ENCODE measurements around the gene PLCB3.

PLCB3 gene

DNA sequence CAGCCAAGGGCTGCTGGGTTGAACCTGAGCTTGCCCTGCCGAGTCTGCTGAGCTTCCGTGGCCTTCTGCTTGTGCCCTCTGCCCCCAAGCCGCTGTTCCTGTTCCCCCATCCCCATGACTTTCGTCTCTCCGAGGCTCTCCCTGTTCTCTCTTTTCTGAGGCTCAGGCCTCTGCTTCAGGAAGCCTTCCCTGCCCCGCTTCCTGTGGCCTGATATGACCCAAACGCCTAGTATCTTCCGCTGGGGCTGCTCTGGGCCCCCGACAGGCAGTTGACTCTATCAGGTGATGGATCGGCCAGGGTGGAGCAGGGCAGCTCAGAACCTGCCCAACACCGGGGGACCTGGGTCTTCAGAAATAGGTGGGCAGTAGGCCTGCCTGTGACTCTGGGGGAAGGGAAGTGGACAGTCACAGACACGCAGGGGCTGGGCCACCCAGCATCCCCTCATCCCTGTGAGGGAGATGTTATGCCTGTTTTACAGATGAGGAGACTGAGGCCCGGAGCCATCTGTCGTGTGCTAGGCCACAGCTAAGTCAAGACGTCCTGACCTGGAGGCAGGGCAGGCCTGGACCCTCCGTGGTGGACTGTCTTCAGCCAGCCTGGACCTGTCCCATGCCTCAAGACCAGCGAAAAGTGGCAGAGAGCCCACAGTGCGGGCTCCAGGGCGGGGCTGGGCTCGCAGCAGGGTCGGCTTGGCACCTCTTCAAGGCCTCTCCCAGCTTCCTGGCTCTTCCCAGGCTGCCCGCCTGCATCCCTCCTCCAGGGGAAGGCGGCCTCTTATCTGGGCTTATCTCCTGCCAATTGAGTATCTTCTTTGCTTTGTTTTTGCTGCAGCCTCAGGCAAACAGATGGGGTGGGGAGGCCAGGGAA lies 16.9 kb downstream of the PLCB3 start:
- peak; percentile 76 for DNase-seq

GRCh38 chr11:64268893-64269539 lies 17.7 kb downstream of the PLCB3 start:
- peak; percentile 76 for DNase-seq

DNA sequence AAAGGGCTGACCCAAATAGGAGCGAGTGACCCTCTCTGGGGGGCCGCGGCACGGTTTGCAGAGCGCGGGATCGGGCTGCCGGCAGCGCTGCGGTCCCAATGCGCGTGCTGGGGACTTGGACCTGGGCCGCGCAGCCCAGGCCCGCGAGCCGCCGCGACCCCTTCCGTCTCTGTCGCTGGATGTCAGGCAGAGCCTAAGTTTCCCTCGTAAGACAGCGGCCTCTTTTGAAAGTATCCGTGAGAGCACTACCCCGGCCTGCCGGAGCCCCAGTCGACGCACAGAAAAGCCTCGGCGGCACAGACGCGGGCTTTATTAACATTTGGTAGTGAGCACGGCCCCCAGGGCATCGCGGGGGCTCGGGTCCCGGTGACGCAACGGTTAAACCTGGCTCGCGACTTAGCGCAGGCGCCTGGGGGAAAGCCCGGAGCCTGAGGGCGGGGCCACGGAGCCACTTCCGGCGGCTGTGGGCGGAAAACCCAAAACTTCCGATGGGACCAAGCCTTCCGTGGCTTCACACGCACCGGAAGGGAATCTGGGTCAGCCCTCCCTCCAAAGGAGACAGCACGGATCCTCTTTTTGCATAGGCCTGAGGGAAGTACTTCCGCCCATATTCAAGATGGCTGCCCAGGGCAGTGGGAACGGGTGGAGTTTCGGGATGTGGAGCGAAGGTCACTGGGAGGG lies 18.4 kb downstream of the PLCB3 start:
- DNase-seq: peak; percentile 100

DNA sequence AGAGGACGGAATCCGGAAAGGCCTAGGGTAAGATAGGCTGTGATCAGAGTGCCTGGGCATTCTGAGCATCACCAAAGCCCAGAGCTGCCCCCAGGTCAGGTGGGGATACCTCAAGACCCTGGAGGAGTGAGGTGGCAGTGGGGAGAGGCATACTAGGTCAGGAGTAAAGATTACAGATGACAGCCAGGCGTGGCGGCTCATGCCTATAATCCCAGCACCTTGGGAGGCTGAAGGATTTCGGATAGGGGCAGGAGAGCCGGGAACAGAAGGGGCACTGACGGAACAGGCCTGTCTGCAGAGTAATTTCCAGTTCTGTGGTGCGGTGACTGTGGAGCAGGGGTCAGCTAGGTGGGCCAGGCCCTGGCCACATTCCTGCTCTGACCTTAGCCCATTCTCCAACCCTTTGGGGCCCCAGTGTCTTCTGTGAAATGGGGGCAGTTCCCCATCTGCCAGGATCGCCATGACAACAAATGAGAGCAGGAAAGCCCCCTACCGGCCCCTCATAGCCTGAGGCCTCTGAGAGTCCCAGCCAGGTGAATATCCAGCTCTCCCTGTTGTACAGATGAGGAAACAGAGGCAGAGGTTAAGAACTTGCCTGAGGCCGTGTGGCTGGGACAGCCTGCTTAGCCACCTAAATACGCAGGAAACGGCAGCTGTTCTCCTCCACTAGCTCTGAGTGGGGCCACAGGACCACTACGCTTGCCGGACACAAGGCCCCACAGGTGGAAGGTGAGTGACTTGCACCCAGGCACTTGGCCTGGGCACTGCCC lies 23.9 kb downstream of the PLCB3 start:
- no peak for DNase-seq

DNA sequence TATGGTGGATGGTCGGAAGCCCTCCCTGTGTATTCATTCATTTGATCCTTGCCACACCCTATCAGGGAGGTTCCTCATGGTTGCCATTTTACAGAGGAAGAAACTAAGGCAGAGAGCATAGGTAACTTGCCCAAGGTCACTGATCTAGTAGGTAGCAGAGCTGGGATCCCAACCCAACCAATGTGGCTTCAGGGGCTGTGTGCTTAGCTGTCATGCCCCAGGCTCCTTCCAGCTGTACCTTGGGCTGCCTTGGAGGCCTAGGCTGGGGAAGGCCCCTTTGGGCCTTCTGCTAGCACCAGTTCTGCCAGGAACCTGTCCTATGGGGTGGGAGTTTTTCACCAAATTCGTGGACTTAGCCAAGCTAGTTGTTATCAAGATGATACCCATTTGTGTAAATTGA lies 24.5 kb downstream of the PLCB3 start:
- DNase-seq: no peak

GRCh38 chr11:64276653-64277431 lies 25.5 kb downstream of the PLCB3 start:
- peak; percentile 48 for DNase-seq

GRCh38 chr11:64278576-64279190 lies 27.4 kb downstream of the PLCB3 start:
- no peak for DNase-seq

DNA sequence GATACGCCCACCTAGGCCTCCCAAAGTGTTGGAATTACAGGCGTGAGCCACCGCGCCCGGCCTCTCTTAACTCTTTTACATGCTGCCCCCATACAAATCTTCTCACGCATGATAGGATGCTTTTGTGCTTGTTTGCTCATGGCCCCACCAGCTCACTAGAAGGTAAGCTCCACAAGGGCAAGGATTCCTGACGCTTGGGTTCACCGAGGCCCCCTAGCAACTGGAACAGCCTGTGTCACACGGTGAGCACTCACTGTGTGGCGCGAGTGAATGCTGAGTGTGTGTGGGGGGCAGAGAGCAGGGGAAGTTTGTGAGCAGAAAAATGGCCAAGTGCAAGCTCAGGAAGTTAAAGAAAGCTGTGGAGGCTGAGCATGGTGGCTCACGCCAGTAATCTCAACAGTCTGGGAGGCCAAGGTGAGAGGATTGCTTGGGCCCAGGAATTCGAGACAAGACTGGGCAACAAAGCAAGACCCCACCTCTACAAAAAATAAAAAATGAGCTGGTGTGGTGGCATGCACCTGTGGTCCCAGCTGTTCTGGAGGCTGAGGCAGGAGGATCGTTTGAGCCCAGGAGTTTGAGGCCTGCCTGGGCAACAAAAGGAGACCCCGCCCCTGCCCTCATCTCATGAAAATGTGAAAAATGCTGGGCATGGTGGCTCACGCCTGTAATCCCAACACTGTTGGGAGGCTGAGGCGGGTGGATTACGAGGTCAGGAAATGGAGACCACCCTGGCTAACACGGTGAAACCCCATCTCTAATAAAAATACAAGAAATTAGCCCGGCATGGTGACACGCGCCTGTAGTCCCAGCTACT lies 30.8 kb downstream of the PLCB3 start:
- DNase-seq: no peak

DNA sequence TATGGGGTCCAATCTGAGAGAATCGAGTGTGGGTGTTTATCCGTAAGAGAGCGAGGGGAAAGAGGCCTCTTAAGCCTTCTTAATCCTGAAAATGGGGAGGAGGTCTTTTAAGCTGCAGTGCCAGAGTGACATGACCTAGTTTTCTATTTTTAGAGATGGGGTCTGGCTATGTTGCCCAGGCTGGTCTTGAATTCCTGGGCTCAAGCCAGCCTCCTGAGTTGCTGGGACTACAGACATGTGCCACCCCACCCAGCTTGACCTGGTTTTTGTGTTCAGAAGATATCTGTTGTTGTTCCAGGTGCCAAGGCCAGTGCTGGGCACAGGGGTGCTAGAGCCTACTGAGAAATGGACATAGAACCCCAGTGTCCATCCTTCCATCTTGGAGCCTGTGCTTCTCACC lies 31.8 kb downstream of the PLCB3 start:
- no peak for DNase-seq

GRCh38 chr11:64284048-64284961 lies 33.0 kb downstream of the PLCB3 start, which contains the start of gene BAD:
TSS of gene BAD (minus strand) at chr11:64284665. CDS start at chr11:64284368, 297 bp downstream.
- DNase-seq: peak; percentile 97

DNA sequence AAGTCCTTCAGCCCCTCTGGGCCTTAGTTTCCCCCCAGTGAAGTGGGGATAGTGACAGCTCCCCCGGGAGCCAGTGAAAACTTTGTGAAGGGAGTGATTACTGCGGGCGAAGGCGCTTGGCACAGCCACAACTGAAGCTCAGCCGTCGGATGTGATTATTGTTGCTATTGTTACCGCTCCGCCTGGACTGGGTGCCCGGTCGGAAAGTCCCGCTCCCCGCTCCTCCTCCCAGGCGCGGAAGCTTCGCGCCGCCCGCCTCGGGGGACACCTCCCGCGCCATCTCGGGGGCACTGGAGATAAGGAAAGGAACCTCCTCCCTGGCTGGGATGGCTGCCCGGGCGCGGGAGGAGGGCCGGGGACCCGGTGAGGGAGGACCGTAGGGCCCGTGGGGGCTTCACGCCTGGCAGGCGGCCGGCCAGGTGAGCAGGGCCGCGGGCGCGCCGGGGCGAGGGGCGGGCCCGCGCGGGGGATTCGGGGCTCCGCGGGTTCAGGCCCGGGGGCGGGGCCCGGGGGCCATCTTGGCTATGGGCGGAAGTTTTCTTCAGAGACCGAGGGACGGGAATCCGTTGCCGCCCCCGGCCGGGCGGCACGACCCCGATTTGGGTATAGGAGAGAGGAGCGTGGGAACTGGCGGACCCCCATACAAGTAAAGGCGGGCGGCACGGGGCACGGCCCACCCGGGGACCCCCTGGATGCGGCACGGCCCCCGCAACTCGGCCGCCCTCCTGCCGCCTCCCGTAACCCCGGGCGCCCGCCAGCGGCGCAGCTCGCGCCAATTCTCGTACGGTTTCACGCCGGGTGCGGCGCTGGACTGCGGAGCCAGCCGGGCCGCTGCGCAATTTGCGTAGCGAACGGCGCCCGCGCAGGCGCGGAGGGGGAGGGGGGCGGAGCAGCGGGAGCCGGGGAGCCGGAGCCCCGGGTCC lies 33.9 kb downstream of the PLCB3 start, which contains the start of gene GPR137:
TSS of gene GPR137 (plus strand) at position 887 of the 923 bp plus-strand sequence. CDS start 677 bp downstream, outside the sequence.
- DNase-seq: peak; percentile 92

- peak; percentile 73 for DNase-seq
Measured at GRCh38 chr11:64285885-64286800, 34.8 kb downstream of the PLCB3 start.

- DNase-seq: no peak
Measured at GRCh38 chr11:64286801-64287159, 35.5 kb downstream of the PLCB3 start.

GRCh38 chr11:64287676-64288352 lies 36.5 kb downstream of the PLCB3 start:
- DNase-seq: no peak

GRCh38 chr11:64288353-64288750 lies 37.0 kb downstream of the PLCB3 start:
- DNase-seq: no peak

DNA sequence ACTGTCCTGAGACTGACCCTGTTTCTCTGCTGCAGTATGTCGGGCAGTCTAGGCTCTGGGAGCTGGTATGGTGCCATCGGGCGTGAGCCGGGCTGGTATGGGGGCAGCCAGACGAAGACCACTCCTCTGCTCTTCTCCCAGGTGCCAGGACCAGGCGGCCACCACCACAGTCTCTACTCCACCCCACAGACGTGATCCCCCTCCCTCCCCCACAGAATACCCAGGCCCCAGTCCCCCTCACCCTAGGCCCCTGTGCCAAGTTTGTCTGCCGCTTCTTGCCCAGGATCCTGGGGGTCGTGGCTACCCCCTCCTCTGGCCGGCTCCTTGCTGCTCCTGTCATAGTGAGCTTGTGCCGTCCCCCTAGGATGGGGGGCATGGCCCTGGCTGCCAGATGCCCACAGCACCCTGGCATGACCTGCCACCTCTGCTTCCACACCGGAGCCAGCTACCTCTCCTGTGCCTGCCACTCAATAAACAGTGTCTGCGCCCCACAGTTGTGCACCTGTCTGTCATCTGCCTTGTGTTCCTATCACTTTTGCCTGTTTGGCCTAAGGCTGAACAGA lies 37.8 kb downstream of the PLCB3 start:
- DNase-seq: no peak
